Body of pancreas (tissue), 4 donors: ENCODE measurements around the gene IL22. TPM values are rescaled to one million over a fixed set of nuclear protein-coding genes. Genes with fewer than 3 reads are reported as not detected.

Experiments
- ATAC-seq: fragments of 150-250 bp; one replicate; pipeline ENCODE4 v1.9.1; 2016
- DNase-seq, 4 donors: peaks; one replicate each; pipeline ENCODE4 v3.0.0-alpha.2; 2019
- H3K27ac ChIP-seq, 4 donors: fragments of 200-600 bp; sonication (generic); 1 replicate in 3 of 4; 2 replicates in 1 of 4; pipeline versions ENCODE4 v1.5.1 to v1.6.1; 2016 to 2019; ENCODE audit warnings: mild to moderate bottlenecking in 1 of 4, mixed read lengths in 1 of 4, moderate library complexity in 1 of 4
- H3K27me3 ChIP-seq, 2 donors: fragments of 200-600 bp; sonication (generic); one replicate each; pipeline ENCODE4 v1.6.0; 2016; ENCODE audit warnings: mild to moderate bottlenecking in 1 of 2
- H3K36me3 ChIP-seq, 2 donors: fragments of 200-600 bp; sonication (generic); replicated peaks in 1 of 2; 2 replicates each; pipeline ENCODE4 v1.5.1; 2016; ENCODE audit warnings: low read depth in 2 of 2; ENCODE audit not compliant: insufficient read depth in 1 of 2
- H3K4me1 ChIP-seq: fragments of 200-600 bp; sonication (generic); one replicate; pipeline ENCODE4 v1.6.0; 2016
- H3K4me3 ChIP-seq, 2 donors: fragments of 200-600 bp; sonication (generic); 1 replicate in 1 of 2; 2 replicates in 1 of 2; pipeline ENCODE4 v1.5.1; 2016 to 2019
- H3K9me3 ChIP-seq, 3 donors: fragments of 200-600 bp; sonication (generic); 1 replicate in 2 of 3; 2 replicates in 1 of 3; pipeline ENCODE4 v1.5.1; 2016
- POLR2A ChIP-seq, 3 donors: fragments of 450-650 bp; IDR thresholded peaks; one replicate each; pipeline ENCODE4 v1.6.1; 2016; ENCODE audit warnings: antibody characterized with exemption in 3 of 3, mild to moderate bottlenecking in 2 of 3
- WGBS, 2 donors: methylation state at CpG; one replicate each; pipeline ENCODE4 v1.1.5; 2017; 5-methylcytosine and 5-hydroxymethylcytosine counted together
- intact Hi-C: fragments of 100-400 bp; cut with DNase I; formaldehyde crosslinking; loops from one replicate; pipeline ENCODE4 v1.15.1; 2023
- total RNA-seq, 2 donors: library from RNA; depleted of rRNA; stranded (reverse); fragments of >200 nt; gene quantifications; one replicate each; pipeline ENCODE4 v1.1.0, GENCODE V29; 2016
- TF ChIP-seq, protein P1 (sequence below), 7 experiments: fragments of 450-650 bp in 4 of 7; fragments of 200-600 bp in 3 of 7; sonication (generic) in 3 of 7; IDR thresholded peaks; one replicate each; pipeline ENCODE4 v1.5.1; 2016 to 2019; ENCODE audit warnings: antibody characterized with exemption in 7 of 7

Gene IL22
- total RNA-seq, 2 donors from 2014 or later: not detected

DNA sequence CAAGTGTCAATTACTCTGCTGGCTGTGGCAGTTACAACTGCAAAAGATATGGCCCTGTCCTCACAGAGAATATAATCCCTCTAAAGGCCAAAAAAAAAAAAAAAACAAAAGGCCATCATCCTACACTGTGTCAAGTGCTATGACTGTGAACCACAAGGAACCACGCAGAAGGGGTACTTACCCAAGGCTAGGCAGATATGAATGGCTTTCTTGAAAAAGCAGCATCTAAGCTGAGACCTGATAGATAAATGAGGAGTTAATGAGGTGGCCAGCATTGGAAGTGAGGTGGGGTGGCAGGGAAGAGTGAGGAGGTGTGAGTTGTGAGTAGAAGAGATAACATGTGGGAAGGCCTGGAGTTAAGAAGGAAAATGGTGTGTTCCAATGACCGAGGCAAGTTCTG is 16.4 kb upstream of the IL22 start:
- Histone ChIP-seq H3K27ac (no peak overlapping the region), H3K4me1 (no peaks in the 10 kb centered on the region), H3K4me3 (no peak overlapping the region), H3K36me3 (no peaks in the 10 kb centered on the region), H3K9me3 (no peaks in the 10 kb centered on the region), H3K27me3 (no peaks in the 10 kb centered on the region)
- ATAC-seq: no peak
- intact Hi-C loops: no loop called here
- no peak for TF ChIP-seq POLR2A (IDR thresholded peaks at IDR 0.05)
- TF ChIP-seq, protein P1, sequence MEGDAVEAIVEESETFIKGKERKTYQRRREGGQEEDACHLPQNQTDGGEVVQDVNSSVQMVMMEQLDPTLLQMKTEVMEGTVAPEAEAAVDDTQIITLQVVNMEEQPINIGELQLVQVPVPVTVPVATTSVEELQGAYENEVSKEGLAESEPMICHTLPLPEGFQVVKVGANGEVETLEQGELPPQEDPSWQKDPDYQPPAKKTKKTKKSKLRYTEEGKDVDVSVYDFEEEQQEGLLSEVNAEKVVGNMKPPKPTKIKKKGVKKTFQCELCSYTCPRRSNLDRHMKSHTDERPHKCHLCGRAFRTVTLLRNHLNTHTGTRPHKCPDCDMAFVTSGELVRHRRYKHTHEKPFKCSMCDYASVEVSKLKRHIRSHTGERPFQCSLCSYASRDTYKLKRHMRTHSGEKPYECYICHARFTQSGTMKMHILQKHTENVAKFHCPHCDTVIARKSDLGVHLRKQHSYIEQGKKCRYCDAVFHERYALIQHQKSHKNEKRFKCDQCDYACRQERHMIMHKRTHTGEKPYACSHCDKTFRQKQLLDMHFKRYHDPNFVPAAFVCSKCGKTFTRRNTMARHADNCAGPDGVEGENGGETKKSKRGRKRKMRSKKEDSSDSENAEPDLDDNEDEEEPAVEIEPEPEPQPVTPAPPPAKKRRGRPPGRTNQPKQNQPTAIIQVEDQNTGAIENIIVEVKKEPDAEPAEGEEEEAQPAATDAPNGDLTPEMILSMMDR (IDR thresholded peaks at IDR 0.05): no peak
- WGBS, 2 donors: 88 to 90% methylated on average over 2 of the region's 2 CpGs
- DNase-seq: no peak

DNA sequence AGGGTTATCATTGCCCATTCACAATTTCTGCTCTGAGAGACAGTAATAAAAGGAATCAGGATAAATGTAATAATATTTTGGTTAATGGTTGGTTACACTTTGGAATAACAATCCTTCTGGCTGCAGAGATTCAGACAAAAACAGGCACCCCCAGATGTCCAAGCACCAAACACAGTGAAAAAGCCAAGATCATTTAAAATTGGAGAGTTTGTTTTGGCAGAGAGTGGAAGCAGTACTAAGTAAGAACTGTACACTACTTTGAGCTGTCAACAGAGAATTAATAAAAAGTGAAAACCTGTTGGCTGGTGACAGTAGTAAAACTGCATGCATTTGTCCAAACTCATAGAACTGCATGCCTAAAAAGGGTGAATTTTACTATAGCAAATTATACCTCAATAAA is 15.6 kb upstream of the IL22 start:
- intact Hi-C loops: no loop called here
- DNase-seq: no peak
- H3K36me3 ChIP-seq: no peaks in the 10 kb centered on the region
- no peaks in the 10 kb centered on the region for H3K4me1 ChIP-seq
- no peaks in the 10 kb centered on the region for H3K9me3 ChIP-seq
- H3K27ac ChIP-seq: no peak overlapping the region
- H3K4me3 ChIP-seq: no peak overlapping the region
- no peak for TF ChIP-seq POLR2A (IDR thresholded peaks at IDR 0.05)
- TF ChIP-seq, protein P1 (IDR thresholded peaks at IDR 0.05): no peak
- no peak for ATAC-seq
- H3K27me3 ChIP-seq: no peaks in the 10 kb centered on the region

DNA sequence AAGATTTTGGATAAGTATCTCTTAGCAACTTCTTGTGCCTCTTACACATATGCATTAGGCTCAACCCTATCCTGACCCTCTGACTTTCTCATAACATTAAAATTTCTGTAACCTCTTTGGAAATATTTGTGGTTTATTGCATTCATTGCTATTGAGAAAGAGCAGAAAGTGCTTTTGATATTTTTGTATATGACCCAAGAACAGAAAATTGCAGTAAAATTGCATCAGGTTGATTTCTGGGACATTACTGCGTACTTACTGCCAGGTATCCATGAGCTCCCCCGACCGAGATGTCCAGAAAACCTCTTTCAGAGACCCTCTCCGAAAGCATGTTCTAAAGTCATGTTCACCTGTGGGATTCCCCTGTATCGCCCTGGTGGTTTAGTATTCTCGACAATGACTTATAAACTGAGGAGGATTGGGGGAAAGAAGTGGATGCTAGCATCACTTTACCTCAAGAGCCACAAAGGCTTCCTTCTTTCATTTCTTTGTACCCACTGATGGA is 14.5 kb upstream of the IL22 start:
- Histone ChIP-seq H3K27ac (no peak overlapping the region), H3K36me3 (no peaks in the 10 kb centered on the region), H3K27me3 (no peaks in the 10 kb centered on the region), H3K4me3 (no peak overlapping the region), H3K9me3 (no peaks in the 10 kb centered on the region), H3K4me1 (no peaks in the 10 kb centered on the region)
- intact Hi-C loops: no loop called here
- WGBS, 2 donors: 70 to 90% methylated on average over 6 of the region's 6 CpGs
- no peak for TF ChIP-seq POLR2A (IDR thresholded peaks at IDR 0.05)
- TF ChIP-seq, protein P1 (IDR thresholded peaks at IDR 0.05): no peak
- DNase-seq (no peak), ATAC-seq (no peak)

DNA sequence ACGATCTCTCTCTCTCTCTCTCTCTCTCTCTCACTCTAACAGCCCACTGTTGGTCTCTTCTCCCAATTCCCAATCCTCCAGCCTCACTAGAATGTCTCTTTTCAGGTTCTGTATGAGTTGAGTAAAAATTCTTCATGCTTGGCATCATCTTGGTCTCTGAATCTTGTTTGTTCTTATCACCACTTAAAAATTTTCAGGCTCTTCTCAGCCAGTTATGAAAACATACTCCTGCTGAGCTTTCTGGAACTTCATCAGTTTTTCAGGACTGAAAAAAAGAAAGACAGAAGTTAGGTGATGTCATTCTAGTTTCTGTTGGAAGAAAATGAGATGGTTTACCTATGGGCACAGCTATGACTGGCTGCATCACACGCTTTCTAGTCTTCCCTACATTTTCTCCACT is 11.5 kb upstream of the IL22 start:
- Histone ChIP-seq H3K9me3 (no peaks in the 10 kb centered on the region), H3K27me3 (no peaks in the 10 kb centered on the region), H3K27ac (no peak overlapping the region), H3K4me1 (no peaks in the 10 kb centered on the region), H3K4me3 (no peak overlapping the region), H3K36me3 (no peaks in the 10 kb centered on the region)
- WGBS, 2 donors: 90 to 91% methylated on average over 2 of the region's 2 CpGs
- TF ChIP-seq, protein P1 (IDR thresholded peaks at IDR 0.05): no peak
- TF ChIP-seq POLR2A (IDR thresholded peaks at IDR 0.05): no peak
- ATAC-seq (no peak), DNase-seq (no peak)
- intact Hi-C loops: no loop called here

DNA sequence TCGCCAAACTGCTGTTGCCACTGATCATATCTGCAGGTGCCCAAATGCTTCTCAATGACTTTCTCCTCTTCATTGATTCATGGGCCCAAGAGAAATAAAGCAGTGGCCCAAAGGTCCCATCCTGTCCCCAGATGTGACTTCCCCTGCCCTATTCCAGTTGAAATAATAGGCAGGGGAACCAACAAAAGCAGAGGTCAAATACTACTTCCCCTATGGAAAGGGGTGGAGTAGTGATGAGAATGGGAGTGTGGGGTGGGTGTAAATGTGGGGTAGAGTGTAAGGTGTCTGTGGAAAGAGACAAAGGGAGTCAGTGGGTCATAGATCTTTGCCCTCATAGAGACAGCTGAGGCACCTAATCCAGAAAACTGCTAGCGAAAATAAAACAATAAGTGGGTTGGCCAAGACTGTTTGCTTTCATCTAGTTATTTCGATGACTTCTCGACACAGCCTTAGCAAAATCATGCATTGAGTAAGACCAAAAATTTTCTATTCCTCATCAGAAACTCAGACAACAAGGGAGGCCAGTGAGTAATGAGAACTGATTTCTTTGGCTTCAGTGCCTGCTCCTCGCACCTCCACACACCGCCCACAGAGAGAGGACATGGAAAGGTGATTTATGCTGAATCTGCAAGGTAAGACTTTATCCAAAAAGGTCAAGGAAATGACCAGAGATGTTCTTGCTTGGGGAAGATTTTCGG is 10.9 kb upstream of the IL22 start:
- no peak for DNase-seq

More for the DNA sequence above, 10.9 kb upstream of the IL22 start:
- Histone ChIP-seq H3K27me3 (no peaks in the 10 kb centered on the region), H3K4me3 (no peak overlapping the region), H3K4me1 (no peaks in the 10 kb centered on the region), H3K36me3 (no peaks in the 10 kb centered on the region), H3K9me3 (no peaks in the 10 kb centered on the region), H3K27ac (no peak overlapping the region)
- no peak for ATAC-seq
- intact Hi-C loops: no loop called here
- TF ChIP-seq, protein P1 (IDR thresholded peaks at IDR 0.05): no peak
- TF ChIP-seq POLR2A (IDR thresholded peaks at IDR 0.05): no peak
- 83 to 91% methylated on average over 7 of the region's 7 CpGs for WGBS, 2 donors
